Posterior vena cava (tissue), 2 donors: ENCODE results near the gene CDC5L. TPM values are rescaled to one million over a fixed set of nuclear protein-coding genes. Genes with fewer than 3 reads are reported as not detected.

Experiments used
- DNase-seq: peaks from one replicate; pipeline ENCODE4 v3.0.0-alpha.2; 2020; ENCODE audit warnings: low spot score
- intact Hi-C, 2 donors: fragments of 100-400 bp; cut with DNase I; formaldehyde crosslinking; loops; one replicate each; pipeline versions ENCODE4 v1.14.1 to v1.14.2; 2022 to 2023
- total RNA-seq, 2 donors: library from RNA; stranded (reverse); fragmentation: NEBNext Ultra II Directional; extraction: Animal tissue kit (Norgen Biotek cat#: 25700); gene quantifications; one replicate each; pipeline ENCODE4 v1.2.1, GENCODE V29; 2021
- donor health status: DM: yes; HTN: yes; CAD: no.
- donor health status: DM: yes; HTN: yes; CAD: no.

The CDC5L gene
- total RNA-seq, 2 donors from 2014 or later, result 19.1 to 25.1 TPM

DNA sequence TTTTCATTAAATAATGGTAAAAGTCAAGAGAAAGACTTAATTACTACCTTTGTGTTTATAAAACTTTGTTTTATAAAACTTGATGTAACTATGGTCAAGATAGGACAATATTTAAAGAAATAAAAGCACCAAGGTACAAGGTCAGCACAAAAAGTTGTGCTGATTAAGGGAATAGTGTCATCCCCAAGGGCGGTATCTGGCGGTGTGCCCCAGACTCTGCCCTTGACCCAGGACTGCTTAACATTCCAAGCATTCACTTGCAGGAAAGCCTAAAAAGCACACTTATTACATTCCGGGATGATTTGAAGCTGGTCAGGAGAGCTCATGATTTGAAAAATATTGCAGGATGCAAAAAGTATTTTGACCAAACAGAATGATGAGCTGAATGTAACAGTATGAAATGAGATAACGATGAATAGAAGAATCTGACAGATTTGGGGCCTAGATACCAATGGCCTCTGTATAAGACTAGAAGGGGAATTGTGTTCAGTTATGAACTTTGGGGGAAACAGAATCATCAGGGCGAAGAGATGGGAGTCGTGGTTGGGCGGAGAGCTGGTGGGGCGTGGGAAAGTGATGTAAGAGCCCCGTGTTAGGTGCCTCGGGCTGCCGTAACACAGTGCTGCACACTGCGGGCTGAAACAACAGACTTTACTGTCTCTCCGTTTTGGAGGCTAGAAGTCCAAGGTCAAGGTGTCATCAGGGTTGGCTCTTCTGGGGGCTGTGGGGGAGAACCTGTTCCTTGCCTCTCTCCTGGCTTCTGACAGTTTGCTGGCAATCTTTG lies 77.2 kb downstream of the CDC5L start:
- intact Hi-C loops, result no loop called here
- DNase-seq, result no peak

DNA sequence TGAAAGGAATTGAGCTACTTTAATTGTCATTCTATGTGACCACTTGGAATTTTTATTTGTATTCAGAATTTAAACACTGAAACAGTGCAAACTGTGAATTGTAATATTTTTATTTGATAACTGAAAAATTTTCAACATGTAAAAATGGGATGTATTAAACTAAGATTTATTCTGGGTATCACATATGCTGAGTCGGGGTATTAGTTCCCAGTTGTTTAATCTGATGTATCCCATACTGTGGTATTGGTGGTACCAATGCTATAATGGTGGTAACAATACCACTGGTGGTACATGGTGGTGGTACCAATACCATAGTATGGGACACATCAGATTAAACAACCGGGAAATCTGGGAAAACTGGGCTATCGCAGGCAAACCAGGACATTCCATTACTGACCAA lies 79.4 kb downstream of the CDC5L start:
- DNase-seq, result no peak
- intact Hi-C loops, result no loop called here

DNA sequence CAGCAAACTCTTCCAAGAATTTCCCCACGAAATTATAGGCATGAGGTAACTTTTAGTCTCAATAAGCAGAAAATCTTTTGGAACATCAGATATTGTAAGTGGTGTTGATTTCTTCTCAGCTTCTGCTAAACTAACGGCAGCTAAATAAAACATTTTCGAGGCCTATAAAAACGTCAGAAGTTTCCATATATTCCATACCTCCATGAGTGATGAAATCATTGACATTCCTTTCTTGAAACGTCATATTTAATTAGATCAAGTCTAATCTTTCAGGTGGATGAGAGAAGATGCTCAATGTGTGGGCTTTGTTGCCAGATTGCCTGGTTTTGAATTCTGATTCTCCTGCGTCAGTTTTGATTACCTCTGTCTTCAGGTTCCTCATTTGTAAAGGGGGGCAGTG lies 81.3 kb downstream of the CDC5L start:
- intact Hi-C loops, result no loop called here
- DNase-seq, result no peak

- intact Hi-C loops, result loop anchor here (10.0 kb wide), 3 partner anchors 165 to 1245 kb away; no protein-coding TSS in a partner anchor
- no peak for DNase-seq
These were observed 82.6 kb downstream of the CDC5L start for GRCh38 chr6:44470115-44470464.

DNA sequence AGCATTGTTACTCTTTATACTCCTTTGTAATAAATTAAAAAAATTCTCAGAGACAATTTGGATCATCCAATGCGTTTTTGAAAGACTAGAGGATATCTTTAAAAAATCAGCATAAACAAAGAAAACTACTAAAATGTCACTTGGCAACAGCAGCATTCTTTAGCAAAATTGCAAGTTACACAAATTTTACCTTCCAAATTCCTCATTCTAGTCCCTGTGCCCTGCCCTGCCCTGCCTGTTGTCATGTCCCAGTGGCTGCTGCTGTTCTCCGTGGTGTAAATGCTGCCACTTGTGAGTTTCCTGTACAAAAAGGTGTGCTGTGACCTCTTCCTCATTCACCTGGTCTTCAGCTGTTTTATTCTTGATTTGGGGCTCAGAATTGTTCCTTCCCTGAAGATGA lies 83.2 kb downstream of the CDC5L start:
- no peak for DNase-seq
- intact Hi-C loops, result loop anchor here (10.0 kb wide), 3 partner anchors 164 to 1244 kb away; no protein-coding TSS in a partner anchor

DNA sequence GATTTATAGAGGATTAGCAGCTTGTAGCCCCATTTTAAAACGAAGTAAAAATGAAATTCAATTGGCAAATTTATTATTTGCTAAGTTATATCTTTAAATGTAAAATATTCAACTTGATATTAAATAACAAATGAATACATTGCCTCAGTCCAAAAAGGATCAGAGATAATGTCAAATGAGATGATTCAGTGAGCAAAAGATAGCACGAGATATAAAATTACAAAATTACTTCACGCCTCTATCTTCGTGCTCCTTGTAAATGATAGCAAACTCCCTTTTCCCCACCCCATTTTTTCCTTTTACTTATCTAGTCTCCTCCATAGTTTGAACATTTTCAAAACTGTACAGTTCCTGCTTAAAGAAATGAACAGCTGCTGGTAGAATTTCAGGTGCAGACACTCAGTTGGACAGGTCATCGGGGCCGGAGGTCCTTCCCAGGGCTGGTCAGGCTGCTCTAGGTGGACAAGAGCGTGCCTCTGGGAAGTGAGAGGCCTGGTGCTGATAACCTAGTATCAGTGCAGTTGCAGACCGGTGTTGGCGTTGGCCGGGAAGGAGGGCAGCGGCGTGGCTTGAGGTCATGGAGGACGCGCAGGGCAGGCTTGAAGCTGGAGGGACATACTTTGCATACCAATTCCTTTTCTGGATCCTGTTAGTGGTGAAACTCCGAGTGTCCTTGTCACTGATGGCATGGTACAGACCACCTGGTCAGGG lies 83.9 kb downstream of the CDC5L start:
- no peak for DNase-seq
- intact Hi-C loops, result loop anchor here (10.0 kb wide), 3 partner anchors 163 to 1243 kb away; no protein-coding TSS in a partner anchor

GRCh38 chr6:44472250-44472945 lies 84.9 kb downstream of the CDC5L start:
- intact Hi-C loops, result loop anchor here (10.0 kb wide), 3 partner anchors 162 to 1242 kb away; no protein-coding TSS in a partner anchor
- no peak for DNase-seq

- intact Hi-C loops, result loop anchor here (10.0 kb wide), 3 partner anchors 161 to 1241 kb away; no protein-coding TSS in a partner anchor
- no peak for DNase-seq
These were observed 86.1 kb downstream of the CDC5L start for GRCh38 chr6:44473393-44474189.

- no peak for DNase-seq
- intact Hi-C loops, result loop anchor here (10.0 kb wide), 3 partner anchors 161 to 1241 kb away; no protein-coding TSS in a partner anchor
These were observed 86.7 kb downstream of the CDC5L start for GRCh38 chr6:44474190-44474631.

- no peak for DNase-seq
- intact Hi-C loops, result loop anchor here (10.0 kb wide), 3 partner anchors 160 to 1240 kb away; no protein-coding TSS in a partner anchor
These were observed 87.1 kb downstream of the CDC5L start for GRCh38 chr6:44474643-44475042.

DNA sequence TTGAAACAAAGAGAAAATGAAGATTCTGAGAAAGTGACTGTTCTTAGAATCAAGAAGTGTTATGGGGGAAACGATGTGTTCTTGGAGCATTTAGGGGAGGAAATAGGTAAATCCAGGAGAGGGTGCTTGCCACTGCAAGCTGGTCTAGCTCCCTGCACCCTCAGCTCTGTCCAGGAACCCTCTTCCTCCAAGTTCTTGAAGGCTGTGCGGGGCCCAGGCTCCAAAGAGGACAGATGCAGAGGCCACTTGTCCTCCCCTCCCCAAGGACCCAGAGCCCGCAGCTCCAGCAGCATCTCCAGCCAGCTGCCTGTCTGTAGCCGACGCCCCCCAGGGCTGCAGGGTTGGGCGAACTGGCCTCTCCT lies 87.9 kb downstream of the CDC5L start:
- intact Hi-C loops, result loop anchor here (10.0 kb wide), 3 partner anchors 159 to 1239 kb away; no protein-coding TSS in a partner anchor

DNA sequence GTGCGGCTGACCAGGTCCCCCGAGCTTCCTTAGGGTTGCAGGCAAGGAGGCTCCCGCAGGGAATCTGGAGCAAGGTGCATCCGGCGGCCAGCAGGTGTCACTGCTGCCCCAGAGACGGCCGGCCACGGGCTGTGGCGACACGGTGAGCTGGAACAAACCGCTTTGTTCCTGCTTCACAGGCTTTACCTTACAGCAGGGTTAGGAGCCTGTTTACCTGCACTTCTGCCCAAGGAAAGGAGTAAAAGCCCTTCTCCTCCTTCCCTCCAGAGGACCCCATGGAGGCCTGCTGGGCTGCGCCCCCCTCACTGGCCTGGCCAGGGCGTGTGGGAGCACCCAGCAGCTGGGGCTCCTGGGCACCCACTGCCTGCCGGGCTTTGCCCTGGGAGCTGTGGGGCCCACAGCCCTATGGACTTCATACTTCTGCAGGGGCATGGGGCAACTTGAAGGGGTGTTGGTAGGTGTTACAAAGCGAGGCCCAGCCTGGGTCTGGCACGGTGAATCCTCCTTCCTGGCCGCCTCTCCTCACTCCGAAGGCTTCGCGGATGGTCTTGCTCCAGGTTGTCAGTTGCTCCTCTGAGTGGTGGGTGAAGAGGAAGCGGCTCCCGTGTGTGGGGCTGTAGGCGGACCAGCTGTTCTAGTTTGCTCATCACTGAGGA lies 88.4 kb downstream of the CDC5L start:
- DNase-seq, result peak; percentile 93
- intact Hi-C loops, result loop anchor here (10.0 kb wide), 3 partner anchors 159 to 1239 kb away; no protein-coding TSS in a partner anchor

More for the DNA sequence above, 87.9 kb downstream of the CDC5L start:
- no peak for DNase-seq

- intact Hi-C loops, result loop anchor here (10.0 kb wide), 3 partner anchors 158 to 1238 kb away; no protein-coding TSS in a partner anchor
- DNase-seq, result no peak
These were observed 89.3 kb downstream of the CDC5L start for GRCh38 chr6:44476849-44477248.

- intact Hi-C loops, result loop anchor here (10.0 kb wide), 3 partner anchors 157 to 1237 kb away; no protein-coding TSS in a partner anchor
- DNase-seq, result no peak
These were observed 89.9 kb downstream of the CDC5L start for GRCh38 chr6:44477293-44477894.

DNA sequence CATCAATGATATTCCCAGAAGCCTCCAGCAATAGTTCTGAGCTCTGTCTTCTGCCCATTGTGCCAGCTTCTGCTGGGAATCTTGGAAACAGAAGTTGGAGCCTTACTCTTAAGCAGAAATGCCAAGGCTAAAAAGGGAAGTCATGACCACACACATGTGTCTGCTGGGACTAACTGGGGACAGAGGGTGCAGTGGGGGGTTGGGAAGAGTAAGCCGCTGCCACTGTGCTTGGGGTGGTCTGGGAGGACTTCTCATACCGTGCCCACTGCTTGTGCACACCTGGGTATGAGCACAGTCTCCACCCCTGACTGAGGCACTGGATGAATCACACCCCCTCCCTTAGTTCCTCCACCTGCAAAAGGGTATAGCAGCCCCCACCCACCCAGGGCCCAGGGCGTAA lies 90.7 kb downstream of the CDC5L start:
- intact Hi-C loops, result loop anchor here (10.0 kb wide), 3 partner anchors 157 to 1237 kb away; no protein-coding TSS in a partner anchor

GRCh38 chr6:44478591-44479254 lies 91.2 kb downstream of the CDC5L start:
- DNase-seq, result no peak
- intact Hi-C loops, result loop anchor here (10.0 kb wide), 3 partner anchors 156 to 1236 kb away; no protein-coding TSS in a partner anchor

More for the DNA sequence above, 90.7 kb downstream of the CDC5L start:
- DNase-seq, result no peak

- no peak for DNase-seq
- intact Hi-C loops, result no loop called here
These were observed 92.6 kb downstream of the CDC5L start for GRCh38 chr6:44480097-44480541.
